GM18909 (cell line): ENCODE measurements around the gene EPO.
A peak's percentile ranks its signal among the peaks of the same experiment; 100 is the strongest.

Experiments used
- ATAC-seq: cut with Tn5 transposase; IDR thresholded peaks from one replicate; pipeline ENCODE4 v1.9.1; 2021; ENCODE audit warnings: mild to moderate bottlenecking; ENCODE audit not compliant: unreplicated experiment, poor library complexity

Gene EPO

DNA sequence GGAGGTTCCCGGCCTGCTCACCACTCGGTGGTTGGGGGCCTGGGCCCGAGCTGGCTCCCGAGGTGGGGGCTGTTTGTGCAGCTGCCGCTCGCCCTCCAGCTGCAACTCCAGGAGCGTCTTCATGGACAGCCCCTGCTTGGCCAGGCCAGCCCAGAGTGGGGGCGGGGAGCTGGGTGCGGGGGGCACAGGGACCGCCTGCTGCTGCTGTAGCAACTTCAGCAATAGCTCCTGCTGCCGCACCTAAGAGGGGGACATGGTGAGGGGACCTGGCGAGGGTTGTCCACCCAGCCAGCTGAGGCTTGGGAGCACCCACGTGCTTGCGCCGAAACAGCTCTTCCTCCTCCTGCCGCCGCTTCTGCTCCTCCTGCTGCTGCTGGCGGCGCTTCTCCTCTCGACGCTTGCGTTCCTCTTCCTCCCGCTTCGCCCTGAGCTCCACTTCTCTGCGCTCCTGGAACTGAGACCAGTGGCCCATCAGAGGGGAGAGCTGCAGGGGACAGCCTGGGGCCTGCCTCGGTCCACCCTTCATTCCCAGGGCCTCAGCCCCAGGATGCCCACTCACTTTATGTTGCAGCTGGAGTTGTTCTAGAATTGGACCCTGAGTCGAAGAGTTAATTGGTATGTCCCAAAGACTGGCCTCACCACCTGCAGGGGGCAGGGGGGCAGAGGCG lies 37.1 kb upstream of the EPO start:
- ATAC-seq: no peak

DNA sequence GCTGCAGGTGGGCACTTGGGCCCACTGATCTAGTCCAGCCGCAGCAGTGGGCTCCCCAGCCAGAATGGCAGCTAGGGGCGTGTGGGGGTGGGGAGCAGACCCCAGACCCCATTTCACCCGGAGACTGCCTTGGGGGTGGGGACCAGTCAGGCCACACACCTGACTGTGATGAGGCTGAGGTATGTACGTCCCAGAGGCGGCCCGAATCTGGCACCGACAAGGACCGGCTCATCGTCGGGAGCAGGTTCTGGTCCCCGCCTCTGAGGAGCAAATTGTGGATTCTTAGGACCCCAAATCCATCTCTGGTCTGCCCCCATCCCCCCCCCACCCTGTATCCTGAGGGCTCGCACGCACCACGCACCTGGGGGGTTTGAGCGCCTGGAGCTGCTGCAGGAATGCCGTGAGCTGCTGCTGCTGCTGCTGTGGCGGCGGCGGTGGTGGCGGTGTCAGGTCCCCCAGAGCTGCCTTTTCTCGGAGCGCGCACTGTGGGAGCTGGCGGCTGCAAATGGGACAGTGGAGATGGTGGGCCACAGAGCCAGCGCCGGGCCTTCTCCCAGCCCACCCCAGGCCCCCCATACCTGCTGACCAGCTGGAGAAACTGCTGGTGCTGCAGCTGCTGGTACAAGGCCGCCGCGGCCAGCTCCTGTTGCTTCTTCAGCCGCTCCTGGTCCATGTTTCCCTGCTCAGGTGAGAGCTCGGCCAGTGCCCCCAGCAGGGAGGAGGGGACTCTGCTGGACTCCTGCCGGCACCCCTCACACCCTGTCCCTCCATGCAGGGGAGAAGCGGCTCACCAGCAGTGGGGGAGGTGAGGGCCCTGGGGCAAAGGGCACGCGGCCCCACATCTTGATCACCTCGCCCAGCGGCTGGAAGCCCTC lies 36.4 kb upstream of the EPO start:
- no peak for ATAC-seq

DNA sequence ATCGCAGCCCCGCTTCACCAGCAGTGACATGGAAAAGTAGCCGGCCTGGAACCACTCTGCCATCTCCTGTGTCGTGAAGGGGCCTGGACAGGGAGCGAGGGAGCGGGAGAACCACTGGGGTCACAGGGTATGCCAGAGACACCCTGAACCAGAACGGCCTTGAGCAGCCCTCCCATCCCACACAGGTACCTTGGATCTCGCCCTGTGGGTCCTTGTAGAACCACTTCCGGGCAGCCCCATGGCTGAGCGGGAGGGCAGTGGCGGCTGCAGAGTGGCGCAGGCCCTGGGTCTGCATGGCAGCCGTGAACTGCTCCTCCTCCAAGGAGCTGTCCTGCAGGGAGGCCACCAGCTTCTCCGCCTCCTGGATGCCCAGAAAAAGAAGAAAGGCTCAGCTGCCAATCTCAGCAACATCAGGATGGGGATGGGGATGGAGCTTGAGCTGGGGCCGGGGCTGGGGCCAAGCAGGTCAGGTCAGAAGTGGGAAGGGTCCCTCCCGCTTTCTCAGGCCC lies 35.7 kb upstream of the EPO start:
- no peak for ATAC-seq

DNA sequence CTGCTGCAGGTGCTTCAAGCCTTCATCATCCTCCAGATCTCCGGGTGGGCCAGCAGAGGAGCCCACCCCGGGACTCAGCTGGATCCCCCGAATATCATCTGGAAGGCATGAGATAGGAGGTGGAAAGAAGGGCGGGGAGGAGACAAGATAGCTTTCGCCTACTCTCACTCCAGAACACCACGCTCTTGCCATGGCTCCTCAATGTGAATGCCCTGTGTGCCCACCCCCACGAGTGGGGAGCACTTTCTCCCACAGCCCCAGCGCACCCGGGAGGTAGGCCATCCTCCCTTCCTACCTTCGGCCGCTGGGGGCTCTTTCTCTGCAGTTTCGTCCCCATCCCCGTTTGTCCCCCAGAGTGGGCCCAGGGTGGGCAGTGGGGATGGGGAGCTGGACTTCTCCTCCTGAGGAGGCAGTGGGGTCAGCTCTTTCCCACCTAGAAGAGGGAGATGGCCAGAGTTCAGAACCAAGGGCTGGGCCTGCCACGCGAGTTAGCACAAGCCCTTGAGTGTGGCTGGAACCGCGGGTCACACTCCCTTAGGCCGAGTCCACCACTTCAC lies 35.1 kb upstream of the EPO start:
- ATAC-seq: no peak

DNA sequence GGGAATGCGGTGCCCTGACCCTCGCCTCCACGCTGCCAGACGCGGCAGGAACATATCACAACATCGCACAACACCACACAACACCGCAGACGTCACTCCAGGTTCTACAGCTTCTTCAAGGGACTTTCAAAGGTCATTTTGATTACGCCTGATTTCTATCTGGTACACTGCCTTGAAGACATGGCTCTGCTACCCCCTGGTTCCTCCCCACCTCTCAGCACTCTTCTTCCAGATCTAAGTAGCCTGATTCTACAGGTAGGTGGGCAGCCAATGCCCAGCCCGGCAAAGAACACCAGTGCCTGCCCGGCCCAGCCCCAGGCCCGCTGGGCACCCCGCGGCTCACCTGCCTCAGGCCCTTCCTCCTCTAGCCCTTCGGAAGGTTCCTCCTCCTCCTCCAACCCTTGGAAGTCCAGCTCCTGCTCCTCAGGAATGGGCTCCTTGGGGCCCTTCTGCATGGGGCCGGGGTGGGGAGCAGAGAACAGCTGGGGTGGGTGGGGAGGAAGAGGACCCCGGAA lies 34.6 kb upstream of the EPO start:
- ATAC-seq: no peak

DNA sequence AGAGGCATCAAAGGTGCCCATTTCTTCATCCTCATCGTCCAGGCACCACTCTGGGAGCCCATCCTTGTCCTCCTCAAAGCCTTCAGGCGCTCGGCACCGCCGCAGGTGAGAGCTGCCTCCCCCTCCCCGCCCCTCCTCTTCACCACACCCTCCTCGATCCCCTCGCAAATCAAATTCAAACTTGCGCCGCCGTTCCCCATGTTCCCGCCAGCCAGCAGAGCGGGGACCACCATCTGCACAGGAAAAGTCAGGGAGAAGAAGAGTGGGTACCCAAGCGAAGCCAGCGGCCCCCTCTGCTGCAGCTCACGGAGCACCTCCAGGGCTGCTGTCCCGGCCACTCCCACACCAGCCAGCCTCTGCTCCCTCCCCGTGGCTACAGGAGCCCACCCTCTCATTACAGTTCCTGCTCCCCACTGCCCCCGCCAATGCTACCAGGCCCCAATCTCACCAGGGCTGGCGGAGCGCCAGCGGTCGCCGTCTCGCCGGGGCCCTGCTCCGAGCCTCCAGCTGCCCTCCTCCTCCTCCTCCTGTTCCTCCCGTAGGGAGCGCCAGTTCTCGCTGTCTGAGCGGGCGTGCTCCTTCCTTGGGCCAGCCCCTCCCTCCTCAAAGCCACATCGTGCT lies 34.0 kb upstream of the EPO start:
- ATAC-seq: no peak

DNA sequence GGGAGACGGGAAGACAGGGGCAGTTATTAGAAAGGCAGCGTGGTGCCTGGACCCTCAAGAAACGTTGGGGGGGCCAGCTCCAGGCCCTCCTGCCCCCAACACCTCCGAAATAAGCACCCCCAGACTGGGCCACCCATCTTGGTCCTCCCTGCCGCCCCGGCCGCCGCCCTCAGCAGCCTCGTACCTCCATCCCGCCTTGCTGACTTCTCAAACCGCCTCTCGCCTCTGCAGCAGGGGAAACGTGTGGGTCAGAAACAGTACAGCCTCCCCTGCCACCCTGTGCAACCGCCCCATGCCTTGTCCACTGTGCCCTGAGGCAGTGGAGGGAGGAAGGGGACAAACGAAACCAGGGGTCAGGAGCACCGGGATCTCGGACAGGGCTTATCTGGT lies 33.5 kb upstream of the EPO start:
- ATAC-seq: no peak

DNA sequence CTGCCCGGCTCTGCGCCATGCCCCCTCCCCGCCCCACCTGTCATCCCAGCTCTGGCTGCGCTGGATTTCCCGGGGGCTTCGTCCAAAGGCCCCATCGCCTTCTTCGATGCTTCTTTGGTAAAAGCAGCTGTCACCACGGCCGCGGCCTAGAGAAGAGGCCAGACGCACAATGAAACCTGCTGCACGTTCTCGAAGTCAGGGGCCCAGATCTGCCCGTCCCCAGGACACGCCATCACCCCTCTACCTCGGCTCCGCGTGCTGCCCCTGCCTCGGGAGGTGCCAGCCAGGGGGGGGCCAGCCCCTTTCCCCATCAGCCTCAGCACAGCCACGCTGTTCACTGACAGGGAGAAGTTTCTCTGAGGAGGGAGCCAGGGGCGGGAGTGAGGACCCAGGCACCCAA lies 33.0 kb upstream of the EPO start:
- no peak for ATAC-seq

DNA sequence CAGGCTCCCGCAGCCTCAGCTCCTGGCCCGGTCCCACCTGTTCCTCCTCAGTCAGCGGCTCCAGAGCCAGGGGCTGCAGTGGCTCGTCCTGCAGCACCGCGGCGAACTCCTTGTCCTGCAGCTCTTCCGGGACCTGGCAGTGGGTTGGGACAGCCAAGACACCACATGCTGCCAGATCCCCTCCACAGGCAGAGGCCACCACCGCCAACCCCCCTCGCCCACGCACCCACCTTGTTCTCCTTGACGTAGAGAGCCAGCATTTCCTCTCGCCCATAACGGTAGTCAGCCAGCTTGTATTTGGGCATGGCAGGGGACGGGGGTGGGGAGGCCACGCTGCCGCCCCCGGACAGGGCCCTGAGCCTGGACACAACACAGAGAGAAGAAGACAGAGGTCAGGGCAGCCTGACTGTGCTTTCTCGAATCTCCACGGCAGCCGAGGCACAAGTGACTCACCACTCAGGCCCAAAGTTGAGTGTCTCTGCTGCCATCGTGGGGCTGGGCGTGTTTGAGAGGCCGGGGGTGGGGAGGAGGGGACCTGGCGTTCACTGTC lies 32.4 kb upstream of the EPO start:
- no peak for ATAC-seq

DNA sequence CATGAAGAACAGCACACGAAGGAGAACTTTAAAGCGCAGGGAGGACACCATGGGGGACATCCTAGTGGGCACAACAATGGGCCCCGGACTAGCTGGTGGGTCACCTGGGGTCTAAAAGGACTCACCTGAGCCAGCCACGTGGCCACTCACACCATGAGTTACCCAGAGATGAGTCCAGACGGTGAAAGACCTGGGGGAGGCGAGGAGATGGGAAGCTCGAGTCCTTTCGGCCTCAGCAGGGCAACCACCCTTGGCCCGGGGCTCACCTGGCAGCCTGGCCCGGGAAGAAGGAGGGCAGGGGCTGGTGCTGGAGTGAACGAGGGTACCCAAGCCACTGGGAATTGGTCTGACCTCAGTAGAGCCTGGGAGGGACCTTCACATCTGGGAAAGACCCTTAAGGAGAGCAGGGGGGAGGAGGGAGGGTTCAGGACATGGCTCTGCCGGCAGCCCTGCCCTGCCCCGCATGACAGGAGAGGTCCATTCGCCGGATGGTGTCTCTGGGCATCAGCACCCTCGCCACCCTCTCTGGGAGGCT lies 31.9 kb upstream of the EPO start:
- no peak for ATAC-seq

DNA sequence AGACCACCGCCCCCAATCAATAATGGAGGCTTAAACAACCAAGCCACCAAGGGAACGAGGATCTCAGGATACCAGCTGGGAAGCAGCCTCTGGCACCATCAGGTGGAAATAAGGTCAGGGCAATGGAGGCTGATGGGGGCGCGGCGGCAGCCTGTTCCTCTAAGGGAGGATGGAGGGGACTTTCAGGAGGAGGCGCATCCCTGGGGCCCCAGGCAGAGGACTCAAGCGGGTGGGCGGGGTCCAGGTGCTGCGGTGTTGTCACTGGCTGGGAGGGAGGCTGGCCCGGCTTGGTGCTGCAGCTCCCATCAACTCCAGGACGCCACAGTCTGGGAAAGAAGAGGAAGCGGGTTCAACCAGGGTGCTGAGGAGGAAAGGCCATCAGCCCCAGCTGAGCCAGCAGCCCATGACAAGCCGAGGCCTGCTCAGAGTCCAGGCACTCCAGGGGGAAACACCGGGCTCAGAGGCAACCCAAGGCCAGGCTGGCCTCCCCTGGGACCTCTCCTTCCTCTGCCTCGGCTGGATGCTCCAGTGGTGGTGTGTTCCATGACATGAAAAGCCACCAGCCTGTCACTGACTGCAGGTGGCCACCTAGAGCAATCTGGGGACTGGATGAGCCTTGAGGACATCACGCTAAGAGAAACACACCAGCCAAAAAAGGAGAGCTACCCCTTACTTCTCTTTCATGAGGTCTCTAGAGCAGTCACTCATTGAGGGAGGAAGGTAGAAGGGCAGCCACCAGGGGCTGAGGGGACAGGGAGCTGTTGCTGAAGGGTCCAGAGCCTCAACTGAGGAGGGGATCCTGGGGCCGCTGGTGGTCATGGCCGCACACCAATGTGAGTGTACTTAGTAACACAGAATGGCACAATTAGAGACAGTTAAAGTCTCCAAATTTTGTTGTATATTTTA lies 30.8 kb upstream of the EPO start:
- ATAC-seq: no peak

DNA sequence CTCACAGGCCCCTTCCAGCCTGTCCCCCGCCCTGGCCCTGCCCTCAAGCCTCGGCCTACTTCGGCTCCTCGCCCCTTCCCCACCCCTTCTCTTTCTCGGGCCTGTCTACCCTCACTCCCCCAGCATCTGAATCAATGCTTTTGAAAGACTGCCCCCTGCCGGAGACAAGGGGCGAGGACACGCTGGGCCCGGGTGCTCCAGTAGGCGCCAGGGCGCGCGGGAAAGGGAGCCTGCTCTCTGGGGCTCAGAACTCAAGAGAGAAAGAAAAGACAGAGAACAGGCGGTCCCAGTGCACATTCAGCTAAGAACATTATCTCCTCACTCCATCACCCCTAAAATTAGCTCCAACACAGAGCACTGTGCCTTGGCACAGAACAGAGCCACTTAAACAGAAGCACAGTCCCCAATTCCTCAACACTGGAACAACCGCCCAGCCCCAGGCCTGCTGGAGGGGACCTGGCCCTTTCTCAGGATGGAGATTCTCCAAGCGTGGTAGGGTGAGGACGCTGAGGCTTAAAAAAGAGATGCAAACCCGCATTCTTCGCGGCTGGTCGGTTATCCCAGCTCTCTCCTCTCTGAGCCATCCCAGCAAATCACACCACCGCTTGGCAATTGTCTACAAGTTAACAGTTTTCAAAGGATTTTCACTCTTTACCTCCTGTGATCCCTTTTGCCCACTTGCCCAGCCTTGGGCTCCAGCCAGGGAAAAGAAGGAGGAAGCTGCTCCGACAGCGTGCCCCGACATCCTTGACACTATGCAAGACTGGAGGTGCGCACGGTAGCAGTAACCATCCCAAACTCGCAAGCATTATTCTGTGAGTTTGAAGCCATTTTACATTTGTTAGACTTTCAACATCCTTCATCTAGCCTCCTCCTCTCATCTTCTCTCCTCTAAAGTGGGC lies 28.3 kb upstream of the EPO start:
- ATAC-seq: peak; percentile 43

DNA sequence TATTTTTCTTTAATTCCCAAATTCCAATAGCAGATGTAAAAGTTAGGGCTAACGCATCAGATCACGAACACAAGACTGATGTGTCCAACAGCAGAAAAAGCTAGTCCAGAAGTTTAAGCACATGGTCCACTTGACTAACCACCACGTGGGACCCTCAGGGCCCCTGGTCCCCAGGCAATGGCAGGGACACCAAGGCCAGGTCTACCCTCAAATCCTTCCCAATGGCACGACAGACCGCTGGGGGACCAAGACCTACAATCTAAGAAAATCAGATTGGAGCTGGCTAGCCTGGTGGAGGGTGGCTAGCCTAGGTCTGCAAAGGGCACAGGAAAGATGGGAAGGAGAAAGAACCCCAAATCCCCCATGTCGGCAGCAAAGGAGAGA lies 27.7 kb upstream of the EPO start:
- no peak for ATAC-seq

DNA sequence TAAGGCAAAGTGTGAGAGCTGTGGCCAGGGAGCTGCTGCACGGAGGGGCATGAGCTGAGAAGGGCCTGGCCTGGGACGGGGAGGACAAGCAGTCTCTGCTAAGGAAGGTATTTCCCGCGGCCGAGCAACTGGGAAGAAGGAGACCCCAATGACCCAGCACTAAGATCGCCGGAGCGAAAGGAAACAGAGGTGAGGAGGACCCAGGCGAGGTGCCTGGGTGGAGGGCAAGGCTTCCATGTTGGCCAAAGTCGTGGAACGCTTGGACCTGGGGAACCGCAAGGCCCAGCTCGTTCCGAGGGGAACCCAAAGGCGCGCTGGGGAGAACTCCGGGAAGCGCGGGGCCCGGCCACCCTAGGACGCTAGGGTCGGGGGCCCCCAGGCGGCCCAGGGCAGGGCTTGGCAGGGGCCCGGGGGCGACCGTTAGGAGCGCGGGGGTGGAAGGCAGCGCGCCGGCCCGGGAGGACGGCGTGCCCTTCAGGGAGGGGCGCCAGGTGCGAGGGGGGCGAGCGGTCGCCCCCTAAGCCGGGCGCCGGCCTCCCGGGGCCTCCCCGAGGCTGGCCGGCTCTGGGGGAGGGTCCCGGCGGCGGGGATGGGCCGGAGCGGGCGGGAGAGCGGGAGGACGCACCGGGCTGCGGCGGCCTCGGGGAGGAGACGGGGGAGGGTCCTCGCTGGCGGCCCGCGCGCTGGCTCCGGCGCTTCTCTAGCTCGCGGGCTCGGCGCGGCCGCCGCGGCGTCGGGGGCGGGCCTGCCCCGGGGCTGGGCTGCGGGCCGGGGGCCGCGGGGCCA lies 26.8 kb upstream of the EPO start:
- peak; percentile 28 for ATAC-seq

DNA sequence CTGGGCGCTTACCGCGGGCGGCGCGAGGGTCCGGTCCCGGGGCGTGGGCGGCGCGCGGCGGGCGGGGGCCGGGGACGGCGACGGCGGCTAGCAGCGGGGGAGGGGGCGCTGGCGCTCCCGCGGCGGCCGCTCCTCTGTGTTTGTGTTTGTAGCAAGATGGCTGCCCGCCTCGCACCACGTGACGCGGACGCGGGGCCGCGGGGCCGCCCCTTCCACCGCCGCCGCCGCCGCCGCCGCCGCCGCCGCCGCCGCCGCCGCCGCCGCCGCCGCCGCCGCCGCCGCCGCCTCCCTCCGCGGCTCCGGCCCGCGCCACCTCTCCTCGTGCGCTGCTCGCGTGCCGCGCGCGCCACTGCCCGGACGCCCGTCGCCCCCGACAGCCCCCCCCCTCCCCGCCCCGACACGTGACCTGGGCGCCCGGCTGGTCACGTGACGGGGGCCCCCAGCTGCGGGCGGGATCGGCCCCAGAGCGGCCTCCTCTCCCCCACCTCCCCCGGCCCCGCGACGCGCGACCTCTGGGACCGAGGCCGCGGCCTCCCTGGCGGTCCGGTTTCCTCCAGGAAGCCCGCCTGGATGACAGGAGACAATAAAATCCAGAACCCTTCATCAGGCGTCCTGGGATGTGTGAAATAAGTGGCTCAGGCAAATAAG lies 26.0 kb upstream of the EPO start, which contains the start of gene GIGYF1:
Gene GIGYF1, minus strand, starts transcription at position 153 of the 648 bp plus-strand sequence. CDS start 6,012 bp downstream, outside the sequence.
- ATAC-seq: peak; percentile 57

DNA sequence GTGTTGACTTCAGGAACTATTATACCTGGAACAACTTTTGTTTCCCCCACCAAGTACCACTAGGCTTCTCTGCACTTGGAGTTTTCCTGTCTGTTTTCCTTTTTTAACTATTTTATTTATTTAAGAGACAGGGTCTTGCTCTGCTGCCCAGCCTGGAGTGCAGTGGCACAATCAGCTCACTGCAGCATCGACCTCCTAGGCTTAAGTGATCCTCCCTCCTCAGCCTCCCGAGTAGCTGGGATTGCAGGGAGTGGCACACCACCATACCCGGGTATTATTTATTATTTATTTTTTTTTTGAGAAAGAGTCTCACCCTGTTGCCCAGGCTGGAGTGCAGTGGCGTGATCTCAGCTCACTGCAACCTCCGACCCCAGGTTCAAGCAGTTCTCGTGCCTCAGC lies 24.1 kb upstream of the EPO start:
- ATAC-seq: no peak

DNA sequence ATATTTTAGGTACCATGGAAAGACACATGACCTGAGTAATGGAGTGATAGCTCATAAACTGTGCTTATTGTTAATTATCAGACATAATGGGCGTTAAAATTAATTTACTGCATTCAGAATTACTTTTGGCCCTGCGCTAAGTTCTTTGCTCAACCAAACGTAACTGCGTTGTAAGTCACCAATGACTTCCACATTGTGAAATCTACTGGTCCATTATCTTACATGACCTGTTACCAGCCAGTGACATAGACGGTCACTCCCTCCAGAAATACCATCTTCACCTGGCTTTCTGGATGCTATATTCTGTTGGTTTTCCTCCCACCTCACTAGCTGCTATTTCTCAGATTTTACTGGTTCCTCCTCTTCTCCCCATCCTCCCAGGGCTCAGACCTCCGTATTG lies 21.2 kb upstream of the EPO start:
- ATAC-seq: no peak
